Astrocyte (in vitro differentiated cells and primary cell): ENCODE measurements around the gene PTPRZ1. TPM values are rescaled to one million over a fixed set of nuclear protein-coding genes. Genes with fewer than 3 reads are reported as not detected.
A peak's percentile ranks its signal among the peaks of the same experiment; 100 is the strongest.

ENCODE experiments used
- DNase-seq: peaks from one replicate; pipeline ENCODE4 v3.0.0-alpha.2; 2010; ENCODE audit warnings: low read depth
- FAIRE-seq: peaks from 2 replicates; lab custom pipeline; 2011; peaks lifted over from hg19 to GRCh38; lab: Jason Lieb, UNC
- H2AFZ ChIP-seq: 2 replicates; pipeline ENCODE4 v1.6.0; 2012; ENCODE audit warnings: low read depth, low read length, inconsistent platforms
- H3K27ac ChIP-seq: 2 replicates; pipeline ENCODE4 v1.5.1; 2011; ENCODE audit warnings: low read depth, low read length, inconsistent platforms
- H3K27me3 ChIP-seq: 2 replicates; pipeline ENCODE4 v1.6.0; 2011; ENCODE audit warnings: low read length, inconsistent platforms; ENCODE audit not compliant: insufficient read depth
- H3K36me3 ChIP-seq: 2 replicates; pipeline ENCODE4 v1.5.1; 2011; ENCODE audit warnings: low read length, inconsistent platforms; ENCODE audit not compliant: insufficient read depth
- H3K4me1 ChIP-seq: 2 replicates; pipeline ENCODE4 v1.5.1; 2011; ENCODE audit warnings: low read length, inconsistent platforms; ENCODE audit not compliant: insufficient read depth
- H3K4me2 ChIP-seq: 2 replicates; pipeline ENCODE4 v1.6.0; 2012; ENCODE audit warnings: low read length, inconsistent platforms
- H3K4me3 ChIP-seq: 2 replicates; pipeline ENCODE4 v1.5.1; 2011; ENCODE audit warnings: low read depth, mild to moderate bottlenecking, low read length, inconsistent platforms; ENCODE audit not compliant: insufficient read depth
- H3K79me2 ChIP-seq: 2 replicates; pipeline ENCODE4 v1.6.0; 2012; ENCODE audit warnings: mild to moderate bottlenecking, low read length, inconsistent platforms; ENCODE audit not compliant: insufficient read depth
- H3K9ac ChIP-seq: 2 replicates; pipeline ENCODE4 v1.6.0; 2012; ENCODE audit warnings: mild to moderate bottlenecking, low read length, inconsistent platforms
- H3K9me3 ChIP-seq: 2 replicates; pipeline ENCODE4 v1.5.1; 2012; ENCODE audit warnings: low read depth, mild to moderate bottlenecking, low read length, inconsistent platforms; ENCODE audit not compliant: insufficient read depth
- H4K20me1 ChIP-seq: 2 replicates; pipeline ENCODE4 v1.6.0; 2012; ENCODE audit warnings: low read length, inconsistent platforms; ENCODE audit not compliant: insufficient read depth
- H3K27ac Mint-ChIP-seq: one replicate; pipeline ENCODE4 v1.8.0; 2021; ENCODE audit warnings: mild to moderate bottlenecking, mixed read lengths; ENCODE audit not compliant: unreplicated experiment
- H3K27me3 Mint-ChIP-seq: one replicate; pipeline ENCODE4 v1.8.0; 2021; ENCODE audit warnings: low read depth, mixed read lengths; ENCODE audit not compliant: unreplicated experiment
- H3K36me3 Mint-ChIP-seq: one replicate; pipeline ENCODE4 v1.8.0; 2021; ENCODE audit warnings: low read depth, mixed read lengths; ENCODE audit not compliant: unreplicated experiment
- H3K4me1 Mint-ChIP-seq: one replicate; pipeline ENCODE4 v1.8.0; 2021; ENCODE audit warnings: low read depth, mixed read lengths; ENCODE audit not compliant: unreplicated experiment
- H3K4me3 Mint-ChIP-seq: one replicate; pipeline ENCODE4 v1.8.0; 2021; ENCODE audit warnings: mild to moderate bottlenecking, moderate library complexity, mixed read lengths; ENCODE audit not compliant: unreplicated experiment
- H3K9me3 Mint-ChIP-seq: one replicate; pipeline ENCODE4 v1.8.0; 2021; ENCODE audit warnings: mild to moderate bottlenecking, mixed read lengths; ENCODE audit not compliant: unreplicated experiment
- CTCF ChIP-seq: IDR thresholded peaks from 2 replicates; pipeline ENCODE4 v1.5.1; 2011; ENCODE audit warnings: low read depth, mild to moderate bottlenecking, inconsistent platforms, low read length, moderate library complexity; ENCODE audit not compliant: insufficient read depth
- EZH2 ChIP-seq: IDR thresholded peaks from 2 replicates; pipeline ENCODE4 v1.6.1; 2012; ENCODE audit warnings: mild to moderate bottlenecking, low read length, inconsistent platforms; ENCODE audit not compliant: insufficient read depth
- total RNA-seq: library from RNA; stranded (reverse); gene quantifications from 2 replicates; pipeline ENCODE4 v1.2.1, GENCODE V29; 2021

The PTPRZ1 gene
- total RNA-seq, 1 donor from 2014 or later, result 1.6 TPM

- FAIRE-seq (no peak), DNase-seq (no peak)
- Mint-ChIP-seq H3K4me1 (peaks cover 10% of the 10 kb centered on the region), H3K36me3 (no peaks in the 10 kb centered on the region), H3K27ac (peak overlapping the region; percentile 91), H3K27me3 (no peaks in the 10 kb centered on the region), H3K9me3 (no peaks in the 10 kb centered on the region), H3K4me3 (no peak overlapping the region)
- H3K27ac ChIP-seq, result peak overlapping the region; percentile 69
- H3K27me3 ChIP-seq, result no peaks in the 10 kb centered on the region
- TF ChIP-seq CTCF (no peak), EZH2 (no peak)
- H3K79me2 ChIP-seq, result no peaks in the 10 kb centered on the region
- no peaks in the 10 kb centered on the region for H3K9me3 ChIP-seq
- H3K4me3 ChIP-seq, result no peak overlapping the region
- peaks cover 10% of the 10 kb centered on the region for H3K4me1 ChIP-seq
- peak overlapping the region; percentile 63 for H2AFZ ChIP-seq
- H3K9ac ChIP-seq, result peak overlapping the region; percentile 39
- no peaks in the 10 kb centered on the region for H4K20me1 ChIP-seq
- H3K4me2 ChIP-seq, result peak overlapping the region; percentile 76
- no peaks in the 10 kb centered on the region for H3K36me3 ChIP-seq
Measured at GRCh38 chr7:121960678-121961077, 87.7 kb downstream of the PTPRZ1 start.

GRCh38 chr7:121961089-121961867 is 88.3 kb downstream of the PTPRZ1 start:
- H3K27ac ChIP-seq, result peak overlapping the region; percentile 69
- Mint-ChIP-seq H3K4me3 (no peak overlapping the region), H3K36me3 (no peaks in the 10 kb centered on the region), H3K27ac (peak overlapping the region; percentile 91), H3K4me1 (peaks cover 10% of the 10 kb centered on the region), H3K9me3 (no peaks in the 10 kb centered on the region), H3K27me3 (no peaks in the 10 kb centered on the region)
- H3K4me3 ChIP-seq, result no peak overlapping the region
- no peaks in the 10 kb centered on the region for H3K9me3 ChIP-seq
- no peaks in the 10 kb centered on the region for H3K27me3 ChIP-seq
- no peaks in the 10 kb centered on the region for H4K20me1 ChIP-seq
- FAIRE-seq (peak; percentile 98), DNase-seq (peak; percentile 87)
- no peaks in the 10 kb centered on the region for H3K79me2 ChIP-seq
- no peaks in the 10 kb centered on the region for H3K36me3 ChIP-seq
- TF ChIP-seq CTCF (peak; percentile 14), EZH2 (no peak)
- peak overlapping the region; percentile 63 for H2AFZ ChIP-seq
- peaks cover 10% of the 10 kb centered on the region for H3K4me1 ChIP-seq
- H3K4me2 ChIP-seq, result peak overlapping the region; percentile 76
- H3K9ac ChIP-seq, result peak overlapping the region; percentile 39
